ENCODE measurements around the gene CNTN1. TPM values are rescaled to one million over a fixed set of nuclear protein-coding genes. Genes with fewer than 3 reads are reported as not detected.

CNTN1 gene
- total and polyA plus RNA-seq, 2 donors (not counting 1 experiment from before 2014, with no cell fraction given) = not detected

DNA sequence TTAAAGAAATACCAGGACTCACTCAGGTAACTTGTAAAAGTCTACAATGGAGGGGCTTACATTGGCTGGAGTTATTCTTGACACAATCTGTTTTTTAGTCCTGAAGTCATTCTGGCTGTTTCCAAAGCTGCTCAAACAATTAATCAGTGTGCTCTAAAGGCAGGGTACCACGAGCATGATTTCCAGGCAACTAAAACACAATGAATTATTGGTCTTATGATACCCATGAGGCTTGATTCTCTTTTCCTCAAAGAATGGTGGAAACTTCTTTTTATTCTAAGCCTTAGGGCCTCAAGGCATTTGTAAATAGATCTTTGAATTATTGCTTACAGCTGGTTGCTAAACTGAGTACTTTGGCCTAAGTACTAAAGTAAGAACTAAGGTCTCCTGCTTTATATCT, 296.1 kb downstream of the CNTN1 start:
- ChIA-PET POLR2A (no interaction called here), CTCF (no interaction called here)
- no peak overlapping the region for H3K27ac Mint-ChIP-seq
- ATAC-seq (ENCODE audit: low read depth) (no peak), DNase-seq (no peak)
- Histone ChIP-seq H3K9ac (ENCODE audit: low read length) (no peak overlapping the region), H3K79me2 (ENCODE audit: control insufficient read depth, insufficient read depth, low read length) (no peaks in the 10 kb centered on the region), H3K9me3 (ENCODE audit: control extremely low read depth in 1 of 3, control insufficient read depth in 2 of 3, insufficient read depth in 1 of 3, low read length in 2 of 3) (no peaks in the 10 kb centered on the region), H2AFZ (ENCODE audit: insufficient read depth, low read depth, low read length, poor library complexity, severe bottlenecking) (no peak overlapping the region), H3K4me1 (ENCODE audit: control insufficient read depth in 2 of 2, insufficient read depth in 2 of 2, low read length in 2 of 2) (no peaks in the 10 kb centered on the region), H3K36me3 (replicated peaks in 1 of 2; ENCODE audit: control extremely low read depth in 1 of 2, control insufficient read depth in 1 of 2, extremely low read depth in 1 of 2, insufficient read depth in 2 of 2, low read length in 1 of 2) (no peaks in the 10 kb centered on the region), H4K20me1 (ENCODE audit: control insufficient read depth, insufficient read depth, low read length, poor library complexity, severe bottlenecking) (no peaks in the 10 kb centered on the region), H3K4me3 (ENCODE audit: control extremely low read depth in 1 of 5, extremely low read depth in 1 of 5, insufficient read depth in 1 of 5, low read depth in 2 of 5, low read length in 4 of 5) (no peak overlapping the region), H3K27me3 (replicated peaks in 1 of 4; ENCODE audit: control extremely low read depth in 1 of 4, control insufficient read depth in 3 of 4, insufficient read depth in 4 of 4, low read length in 3 of 4) (no peaks in the 10 kb centered on the region), H3K4me2 (replicated peaks; ENCODE audit: low read depth, low read length, poor library complexity, severe bottlenecking) (no peak overlapping the region), H3K27ac (ENCODE audit: low read length in 2 of 2) (no peak overlapping the region)
- intact Hi-C loops (cut with micrococcal nuclease) = no loop called here
- H3K9me3 Mint-ChIP-seq (ENCODE audit: insufficient read depth) = peaks cover 4% of the 10 kb centered on the region
- WGBS (ENCODE audit: insufficient coverage) = 71% methylated on average over 1 of the region's 1 CpG
- no peaks in the 10 kb centered on the region for H3K4me1 Mint-ChIP-seq
- TF ChIP-seq EZH2 (IDR thresholded peaks at IDR 0.05; ENCODE audit: borderline replicate concordance, insufficient read depth, low read depth, low read length, poor library complexity, severe bottlenecking) = no peak
- TF ChIP-seq, protein P1, sequence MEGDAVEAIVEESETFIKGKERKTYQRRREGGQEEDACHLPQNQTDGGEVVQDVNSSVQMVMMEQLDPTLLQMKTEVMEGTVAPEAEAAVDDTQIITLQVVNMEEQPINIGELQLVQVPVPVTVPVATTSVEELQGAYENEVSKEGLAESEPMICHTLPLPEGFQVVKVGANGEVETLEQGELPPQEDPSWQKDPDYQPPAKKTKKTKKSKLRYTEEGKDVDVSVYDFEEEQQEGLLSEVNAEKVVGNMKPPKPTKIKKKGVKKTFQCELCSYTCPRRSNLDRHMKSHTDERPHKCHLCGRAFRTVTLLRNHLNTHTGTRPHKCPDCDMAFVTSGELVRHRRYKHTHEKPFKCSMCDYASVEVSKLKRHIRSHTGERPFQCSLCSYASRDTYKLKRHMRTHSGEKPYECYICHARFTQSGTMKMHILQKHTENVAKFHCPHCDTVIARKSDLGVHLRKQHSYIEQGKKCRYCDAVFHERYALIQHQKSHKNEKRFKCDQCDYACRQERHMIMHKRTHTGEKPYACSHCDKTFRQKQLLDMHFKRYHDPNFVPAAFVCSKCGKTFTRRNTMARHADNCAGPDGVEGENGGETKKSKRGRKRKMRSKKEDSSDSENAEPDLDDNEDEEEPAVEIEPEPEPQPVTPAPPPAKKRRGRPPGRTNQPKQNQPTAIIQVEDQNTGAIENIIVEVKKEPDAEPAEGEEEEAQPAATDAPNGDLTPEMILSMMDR (IDR thresholded peaks at IDR 0.05) = no peak
- no peaks in the 10 kb centered on the region for H3K27me3 Mint-ChIP-seq
- H3K4me3 Mint-ChIP-seq = no peak overlapping the region

DNA sequence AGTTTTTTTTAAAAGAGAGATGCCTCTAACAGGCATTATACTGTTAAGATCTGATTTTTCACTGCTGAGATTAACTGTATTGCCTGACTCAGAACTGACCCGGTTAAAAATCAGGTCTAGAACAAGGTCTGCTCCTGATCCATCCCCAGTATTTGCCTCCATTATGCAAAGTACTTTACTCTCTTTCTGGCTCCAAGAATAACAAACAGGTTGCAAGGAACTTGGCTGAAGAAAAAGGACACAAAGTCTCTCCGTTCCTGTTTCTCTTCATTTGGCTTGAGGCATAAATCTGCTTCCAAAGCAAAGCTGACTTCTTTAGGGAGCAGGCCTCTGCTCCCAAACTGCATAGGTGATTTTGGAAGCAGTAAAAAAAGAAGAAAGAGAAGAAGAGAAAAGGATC, 296.6 kb downstream of the CNTN1 start:
- ChIA-PET POLR2A (no interaction called here), CTCF (no interaction called here)
- Mint-ChIP-seq H3K9me3 (ENCODE audit: insufficient read depth) (peaks cover 4% of the 10 kb centered on the region), H3K4me1 (no peaks in the 10 kb centered on the region), H3K27me3 (no peaks in the 10 kb centered on the region), H3K4me3 (no peak overlapping the region), H3K27ac (no peak overlapping the region)
- TF ChIP-seq EZH2 (IDR thresholded peaks at IDR 0.05; ENCODE audit: borderline replicate concordance, insufficient read depth, low read depth, low read length, poor library complexity, severe bottlenecking) = no peak
- TF ChIP-seq, protein P1 (IDR thresholded peaks at IDR 0.05) = no peak
- Histone ChIP-seq H3K9me3 (ENCODE audit: control extremely low read depth in 1 of 3, control insufficient read depth in 2 of 3, insufficient read depth in 1 of 3, low read length in 2 of 3) (no peaks in the 10 kb centered on the region), H3K27me3 (replicated peaks in 1 of 4; ENCODE audit: control extremely low read depth in 1 of 4, control insufficient read depth in 3 of 4, insufficient read depth in 4 of 4, low read length in 3 of 4) (no peaks in the 10 kb centered on the region), H3K79me2 (ENCODE audit: control insufficient read depth, insufficient read depth, low read length) (no peaks in the 10 kb centered on the region), H3K27ac (ENCODE audit: low read length in 2 of 2) (no peak overlapping the region), H4K20me1 (ENCODE audit: control insufficient read depth, insufficient read depth, low read length, poor library complexity, severe bottlenecking) (no peaks in the 10 kb centered on the region), H3K36me3 (replicated peaks in 1 of 2; ENCODE audit: control extremely low read depth in 1 of 2, control insufficient read depth in 1 of 2, extremely low read depth in 1 of 2, insufficient read depth in 2 of 2, low read length in 1 of 2) (no peaks in the 10 kb centered on the region), H3K4me2 (replicated peaks; ENCODE audit: low read depth, low read length, poor library complexity, severe bottlenecking) (no peak overlapping the region), H2AFZ (ENCODE audit: insufficient read depth, low read depth, low read length, poor library complexity, severe bottlenecking) (no peak overlapping the region), H3K4me1 (ENCODE audit: control insufficient read depth in 2 of 2, insufficient read depth in 2 of 2, low read length in 2 of 2) (no peaks in the 10 kb centered on the region), H3K4me3 (ENCODE audit: control extremely low read depth in 1 of 5, extremely low read depth in 1 of 5, insufficient read depth in 1 of 5, low read depth in 2 of 5, low read length in 4 of 5) (no peak overlapping the region), H3K9ac (ENCODE audit: low read length) (no peak overlapping the region)
- no peak for DNase-seq
- 83% methylated on average over 2 of the region's 2 CpGs for WGBS (ENCODE audit: insufficient coverage)
- intact Hi-C loops (cut with micrococcal nuclease) = no loop called here
- no peak for ATAC-seq (ENCODE audit: low read depth)
